ENCODE results near the gene NCL. TPM values are rescaled to one million over a fixed set of nuclear protein-coding genes. Genes with fewer than 3 reads are reported as not detected.

Gene NCL
- total RNA-seq, 2 donors from 2014 or later: 774 to 785 TPM

DNA sequence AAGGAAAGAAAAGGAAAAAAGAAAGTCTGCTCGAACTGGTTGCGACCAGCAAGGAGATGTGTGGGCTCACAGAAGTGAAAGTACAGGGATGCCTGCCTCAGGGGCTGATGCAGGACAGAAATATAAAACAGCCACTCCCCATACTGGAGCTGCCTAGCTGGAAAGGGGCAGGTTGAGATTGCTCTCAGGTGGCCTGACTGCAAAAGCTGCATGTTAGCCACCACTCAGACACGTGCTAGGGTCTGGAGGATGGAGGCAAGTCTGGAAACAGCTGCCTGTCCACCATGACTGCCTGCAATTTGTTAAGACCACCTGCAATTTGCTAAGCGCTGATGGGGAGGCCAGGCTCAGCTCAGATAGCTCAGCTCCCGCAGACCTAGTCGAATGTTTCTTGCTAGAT, 50.8 kb downstream of the NCL start:
- Histone ChIP-seq H3K9ac (ENCODE audit: extremely low read depth, low read length, poor library complexity, severe bottlenecking) (no peak overlapping the region), H3K27ac (ENCODE audit: low read depth, low read length) (no peak overlapping the region), H3K4me3 (ENCODE audit: low read length) (no peak overlapping the region), H3K4me1 (ENCODE audit: control insufficient read depth, insufficient read depth, low read length) (no peaks in the 10 kb centered on the region), H3K9me3 (ENCODE audit: control insufficient read depth, low read length) (peaks cover 13% of the 10 kb centered on the region), H3K36me3 (ENCODE audit: control insufficient read depth, insufficient read depth, low read length) (no peaks in the 10 kb centered on the region), H3K27me3 (ENCODE audit: control insufficient read depth, insufficient read depth, low read length, poor library complexity, severe bottlenecking) (no peaks in the 10 kb centered on the region)
- peaks cover 20% of the 10 kb centered on the region for H3K9me3 Mint-ChIP-seq
- peaks cover 19% of the 10 kb centered on the region for H3K4me1 Mint-ChIP-seq
- 73 to 76% methylated on average over 3 to 6 of the region's 6 CpGs for WGBS, 2 experiments (ENCODE audit: insufficient coverage in 1 of 2, insufficient read length in 1 of 2)
- H3K4me3 Mint-ChIP-seq: no peak overlapping the region
- H3K36me3 Mint-ChIP-seq (ENCODE audit: low read depth): peaks cover 5% of the 10 kb centered on the region
- no peaks in the 10 kb centered on the region for H3K27me3 Mint-ChIP-seq (ENCODE audit: insufficient read depth)
- TF ChIP-seq, protein P1, sequence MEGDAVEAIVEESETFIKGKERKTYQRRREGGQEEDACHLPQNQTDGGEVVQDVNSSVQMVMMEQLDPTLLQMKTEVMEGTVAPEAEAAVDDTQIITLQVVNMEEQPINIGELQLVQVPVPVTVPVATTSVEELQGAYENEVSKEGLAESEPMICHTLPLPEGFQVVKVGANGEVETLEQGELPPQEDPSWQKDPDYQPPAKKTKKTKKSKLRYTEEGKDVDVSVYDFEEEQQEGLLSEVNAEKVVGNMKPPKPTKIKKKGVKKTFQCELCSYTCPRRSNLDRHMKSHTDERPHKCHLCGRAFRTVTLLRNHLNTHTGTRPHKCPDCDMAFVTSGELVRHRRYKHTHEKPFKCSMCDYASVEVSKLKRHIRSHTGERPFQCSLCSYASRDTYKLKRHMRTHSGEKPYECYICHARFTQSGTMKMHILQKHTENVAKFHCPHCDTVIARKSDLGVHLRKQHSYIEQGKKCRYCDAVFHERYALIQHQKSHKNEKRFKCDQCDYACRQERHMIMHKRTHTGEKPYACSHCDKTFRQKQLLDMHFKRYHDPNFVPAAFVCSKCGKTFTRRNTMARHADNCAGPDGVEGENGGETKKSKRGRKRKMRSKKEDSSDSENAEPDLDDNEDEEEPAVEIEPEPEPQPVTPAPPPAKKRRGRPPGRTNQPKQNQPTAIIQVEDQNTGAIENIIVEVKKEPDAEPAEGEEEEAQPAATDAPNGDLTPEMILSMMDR (conservative IDR thresholded peaks at IDR 0.05): no peak
- H3K27ac Mint-ChIP-seq: no peak overlapping the region
- no peak for DNase-seq

DNA sequence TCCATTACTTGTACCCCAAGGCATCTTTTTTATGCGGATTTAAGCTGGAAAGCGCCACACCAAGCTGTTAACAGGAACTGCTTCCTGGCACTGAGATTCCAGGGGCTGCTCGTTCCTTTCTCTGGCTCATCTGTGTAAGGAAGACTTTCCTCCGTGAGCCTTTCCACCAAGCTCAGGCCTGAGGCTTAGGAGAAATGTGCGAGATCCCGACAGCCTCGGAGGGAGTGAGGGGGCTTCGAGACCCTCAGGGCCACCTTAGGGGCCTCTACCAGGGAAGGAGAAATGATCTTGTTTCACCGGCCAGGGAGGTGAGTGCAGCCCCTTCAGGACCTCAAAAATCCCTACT, 51.7 kb downstream of the NCL start:
- H3K9ac ChIP-seq (ENCODE audit: extremely low read depth, low read length, poor library complexity, severe bottlenecking): peak overlapping the region; percentile 93

DNA sequence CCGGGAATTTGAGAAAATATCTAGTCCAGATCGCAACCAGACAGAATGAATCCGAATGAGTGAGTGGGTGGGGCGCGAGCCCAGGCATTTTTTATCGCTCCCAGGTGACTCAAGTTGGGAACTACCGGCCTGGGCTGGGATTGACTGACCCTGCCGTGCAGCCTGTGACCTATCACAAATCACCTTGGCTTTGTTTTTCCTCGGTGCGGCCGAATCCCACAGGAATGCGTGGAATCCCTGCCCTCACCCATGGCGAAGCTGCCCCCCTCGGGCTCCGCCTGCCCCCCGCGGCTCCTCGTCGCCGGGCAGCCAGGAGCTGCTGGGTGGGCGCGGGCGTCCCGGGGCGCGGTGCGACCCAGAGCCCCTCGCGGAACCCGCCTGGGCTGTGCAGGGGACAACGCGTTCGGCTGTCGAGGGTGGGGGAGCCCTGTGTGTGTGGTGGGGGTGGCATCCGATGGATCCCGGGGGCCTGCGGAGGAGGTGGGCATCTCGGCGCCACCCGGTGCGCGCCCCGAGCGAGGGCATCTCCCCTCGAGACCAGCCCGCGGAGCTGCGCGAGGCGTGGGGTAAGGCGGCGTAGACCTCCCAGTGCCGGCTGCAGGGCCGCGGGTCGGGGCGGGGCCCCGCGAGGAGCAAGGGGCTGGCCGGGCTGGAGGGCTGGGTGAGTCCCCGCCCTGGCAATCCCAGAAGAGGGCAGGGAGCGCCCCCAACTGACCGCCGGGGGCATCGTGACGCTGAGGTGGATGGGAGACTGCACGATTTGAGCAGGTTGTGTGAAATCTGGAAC, 52.3 kb downstream of the NCL start:
- Mint-ChIP-seq H3K4me1 (peaks cover 19% of the 10 kb centered on the region), H3K4me3 (peak overlapping the region; percentile 58), H3K9me3 (peaks cover 23% of the 10 kb centered on the region), H3K36me3 (ENCODE audit: low read depth) (peaks cover 5% of the 10 kb centered on the region), H3K27me3 (ENCODE audit: insufficient read depth) (no peaks in the 10 kb centered on the region), H3K27ac (peak overlapping the region; percentile 95)
- Histone ChIP-seq H3K27ac (ENCODE audit: low read depth, low read length) (peak overlapping the region; percentile 49), H3K27me3 (ENCODE audit: control insufficient read depth, insufficient read depth, low read length, poor library complexity, severe bottlenecking) (no peaks in the 10 kb centered on the region), H3K9ac (ENCODE audit: extremely low read depth, low read length, poor library complexity, severe bottlenecking) (peak overlapping the region; percentile 93), H3K4me3 (ENCODE audit: low read length) (peak overlapping the region; percentile 75), H3K9me3 (ENCODE audit: control insufficient read depth, low read length) (peaks cover 13% of the 10 kb centered on the region), H3K36me3 (ENCODE audit: control insufficient read depth, insufficient read depth, low read length) (no peaks in the 10 kb centered on the region), H3K4me1 (ENCODE audit: control insufficient read depth, insufficient read depth, low read length) (no peaks in the 10 kb centered on the region)
- TF ChIP-seq, protein P1 (conservative IDR thresholded peaks at IDR 0.05): peak; percentile 97
- 2 to 5% methylated on average over 9 to 67 of the region's 67 CpGs for WGBS, 2 experiments (ENCODE audit: insufficient coverage in 1 of 2, insufficient read length in 1 of 2)
- DNase-seq: peak; percentile 99

More for the DNA sequence above, 51.7 kb downstream of the NCL start:
- Mint-ChIP-seq H3K4me3 (peak overlapping the region; percentile 58), H3K36me3 (ENCODE audit: low read depth) (peaks cover 5% of the 10 kb centered on the region), H3K27ac (peak overlapping the region; percentile 53), H3K9me3 (peaks cover 23% of the 10 kb centered on the region), H3K4me1 (peaks cover 19% of the 10 kb centered on the region), H3K27me3 (ENCODE audit: insufficient read depth) (no peaks in the 10 kb centered on the region)
- no peak for DNase-seq
- Histone ChIP-seq H3K27me3 (ENCODE audit: control insufficient read depth, insufficient read depth, low read length, poor library complexity, severe bottlenecking) (no peaks in the 10 kb centered on the region), H3K27ac (ENCODE audit: low read depth, low read length) (no peak overlapping the region), H3K4me3 (ENCODE audit: low read length) (no peak overlapping the region), H3K9me3 (ENCODE audit: control insufficient read depth, low read length) (peaks cover 13% of the 10 kb centered on the region), H3K36me3 (ENCODE audit: control insufficient read depth, insufficient read depth, low read length) (no peaks in the 10 kb centered on the region), H3K4me1 (ENCODE audit: control insufficient read depth, insufficient read depth, low read length) (no peaks in the 10 kb centered on the region)
- 48 to 53% methylated on average over 8 to 9 of the region's 9 CpGs for WGBS, 2 experiments (ENCODE audit: insufficient coverage in 1 of 2, insufficient read length in 1 of 2)
- TF ChIP-seq, protein P1 (conservative IDR thresholded peaks at IDR 0.05): peak; percentile 28

Data from endodermal cell (in vitro differentiated cells).